ENCODE results near the gene ZNF532.
"Not testable (repeated sequence)": the region's sequence is repeated elsewhere in the genome, so short reads cannot be mapped to it uniquely, and the experiment has no call there.

The ZNF532 gene

GRCh38 chr18:58822944-58823343 is 41.7 kb upstream of the ZNF532 start:
- TF ChIP-seq EZH2 (IDR thresholded peaks at IDR 0.05; ENCODE audit: borderline replicate concordance, low read depth, low read length, severe bottlenecking) (no peak), CTCF (IDR thresholded peaks at IDR 0.05; ENCODE audit: borderline replicate concordance, extremely low read depth, low read length, poor library complexity, severe bottlenecking) (no peak)
- DNase-seq, result no peak
- Histone ChIP-seq H3K36me3 (ENCODE audit: insufficient read depth, low read length) (no peaks in the 10 kb centered on the region), H4K20me1 (ENCODE audit: insufficient read depth, low read length) (peaks cover 5% of the 10 kb centered on the region; the same call in 1 of the 2 replicates), H3K79me2 (ENCODE audit: insufficient read depth, low read length) (no peaks in the 10 kb centered on the region), H3K27me3 (ENCODE audit: insufficient read depth, low read length, poor library complexity) (peaks cover 4% of the 10 kb centered on the region), H3K4me2 (ENCODE audit: insufficient read depth, low read length) (no peak overlapping the region), H3K27ac (ENCODE audit: low read length) (no peak overlapping the region), H3K9me3 (ENCODE audit: insufficient read depth, low read length, severe bottlenecking) (no peaks in the 10 kb centered on the region), H3K4me1 (ENCODE audit: insufficient read depth, low read length) (no peaks in the 10 kb centered on the region), H2AFZ (ENCODE audit: low read depth, low read length) (no peak overlapping the region), H3K4me3 (ENCODE audit: low read depth in 1 of 2, low read length in 2 of 2) (no peak overlapping the region), H3K9ac (ENCODE audit: low read depth, low read length) (no peak overlapping the region)
- ATAC-seq (ENCODE audit: insufficient read depth, low read depth), result no peak

GRCh38 chr18:58823412-58823811 is 41.3 kb upstream of the ZNF532 start:
- H3K9me3 ChIP-seq (ENCODE audit: insufficient read depth, low read length, severe bottlenecking), result no peaks in the 10 kb centered on the region
- DNase-seq, result no peak
- no peak overlapping the region for H3K27ac ChIP-seq (ENCODE audit: low read length)
- H4K20me1 ChIP-seq (ENCODE audit: insufficient read depth, low read length), result peaks cover 5% of the 10 kb centered on the region; the same call in 1 of the 2 replicates
- TF ChIP-seq EZH2 (IDR thresholded peaks at IDR 0.05; ENCODE audit: borderline replicate concordance, low read depth, low read length, severe bottlenecking) (no peak), CTCF (IDR thresholded peaks at IDR 0.05; ENCODE audit: borderline replicate concordance, extremely low read depth, low read length, poor library complexity, severe bottlenecking) (no peak)
- H3K79me2 ChIP-seq (ENCODE audit: insufficient read depth, low read length), result no peaks in the 10 kb centered on the region
- no peak for ATAC-seq (ENCODE audit: insufficient read depth, low read depth)
- no peak overlapping the region for H3K4me3 ChIP-seq (ENCODE audit: low read depth in 1 of 2, low read length in 2 of 2)
- H3K4me2 ChIP-seq (ENCODE audit: insufficient read depth, low read length), result no peak overlapping the region
- H3K27me3 ChIP-seq (ENCODE audit: insufficient read depth, low read length, poor library complexity), result peaks cover 4% of the 10 kb centered on the region
- no peak overlapping the region for H3K9ac ChIP-seq (ENCODE audit: low read depth, low read length)
- H3K4me1 ChIP-seq (ENCODE audit: insufficient read depth, low read length), result no peaks in the 10 kb centered on the region
- no peaks in the 10 kb centered on the region for H3K36me3 ChIP-seq (ENCODE audit: insufficient read depth, low read length)
- no peak overlapping the region for H2AFZ ChIP-seq (ENCODE audit: low read depth, low read length)

GRCh38 chr18:58826926-58827325 is 37.8 kb upstream of the ZNF532 start:
- not testable (repeated sequence) for H3K79me2 ChIP-seq (ENCODE audit: insufficient read depth, low read length); H3K9me3 ChIP-seq (ENCODE audit: insufficient read depth, low read length, severe bottlenecking); H3K9ac ChIP-seq (ENCODE audit: low read depth, low read length); DNase-seq; H3K4me1 ChIP-seq (ENCODE audit: insufficient read depth, low read length); H3K27me3 ChIP-seq (ENCODE audit: insufficient read depth, low read length, poor library complexity); H3K36me3 ChIP-seq (ENCODE audit: insufficient read depth, low read length); ATAC-seq (ENCODE audit: insufficient read depth, low read depth); H3K4me3 ChIP-seq (ENCODE audit: low read depth in 1 of 2, low read length in 2 of 2); H2AFZ ChIP-seq (ENCODE audit: low read depth, low read length); H3K4me2 ChIP-seq (ENCODE audit: insufficient read depth, low read length); H3K27ac ChIP-seq (ENCODE audit: low read length); H4K20me1 ChIP-seq (ENCODE audit: insufficient read depth, low read length)

- H3K4me3 ChIP-seq (ENCODE audit: low read depth in 1 of 2, low read length in 2 of 2), result no peak overlapping the region
- H3K27ac ChIP-seq (ENCODE audit: low read length), result no peak overlapping the region
- H3K9ac ChIP-seq (ENCODE audit: low read depth, low read length), result no peak overlapping the region
- H4K20me1 ChIP-seq (ENCODE audit: insufficient read depth, low read length), result peaks cover 5% of the 10 kb centered on the region; the same call in 1 of the 2 replicates
- no peak for ATAC-seq (ENCODE audit: insufficient read depth, low read depth)
- H3K4me1 ChIP-seq (ENCODE audit: insufficient read depth, low read length), result no peaks in the 10 kb centered on the region
- TF ChIP-seq EZH2 (IDR thresholded peaks at IDR 0.05; ENCODE audit: borderline replicate concordance, low read depth, low read length, severe bottlenecking) (no peak), CTCF (IDR thresholded peaks at IDR 0.05; ENCODE audit: borderline replicate concordance, extremely low read depth, low read length, poor library complexity, severe bottlenecking) (no peak)
- no peak for DNase-seq
- H3K79me2 ChIP-seq (ENCODE audit: insufficient read depth, low read length), result no peaks in the 10 kb centered on the region
- no peaks in the 10 kb centered on the region for H3K9me3 ChIP-seq (ENCODE audit: insufficient read depth, low read length, severe bottlenecking)
- no peak overlapping the region for H2AFZ ChIP-seq (ENCODE audit: low read depth, low read length)
- no peaks in the 10 kb centered on the region for H3K27me3 ChIP-seq (ENCODE audit: insufficient read depth, low read length, poor library complexity)
- H3K4me2 ChIP-seq (ENCODE audit: insufficient read depth, low read length), result no peak overlapping the region
- no peaks in the 10 kb centered on the region for H3K36me3 ChIP-seq (ENCODE audit: insufficient read depth, low read length)
Observed at GRCh38 chr18:58827428-58827827, 37.2 kb upstream of the ZNF532 start.

Data from DND-41 (cell line).